ENCODE results near the gene RAE1.

RAE1 gene

GRCh38 chr20:57401565-57401918 is 50.5 kb downstream of the RAE1 start:
- no peak for DNase-seq

DNA sequence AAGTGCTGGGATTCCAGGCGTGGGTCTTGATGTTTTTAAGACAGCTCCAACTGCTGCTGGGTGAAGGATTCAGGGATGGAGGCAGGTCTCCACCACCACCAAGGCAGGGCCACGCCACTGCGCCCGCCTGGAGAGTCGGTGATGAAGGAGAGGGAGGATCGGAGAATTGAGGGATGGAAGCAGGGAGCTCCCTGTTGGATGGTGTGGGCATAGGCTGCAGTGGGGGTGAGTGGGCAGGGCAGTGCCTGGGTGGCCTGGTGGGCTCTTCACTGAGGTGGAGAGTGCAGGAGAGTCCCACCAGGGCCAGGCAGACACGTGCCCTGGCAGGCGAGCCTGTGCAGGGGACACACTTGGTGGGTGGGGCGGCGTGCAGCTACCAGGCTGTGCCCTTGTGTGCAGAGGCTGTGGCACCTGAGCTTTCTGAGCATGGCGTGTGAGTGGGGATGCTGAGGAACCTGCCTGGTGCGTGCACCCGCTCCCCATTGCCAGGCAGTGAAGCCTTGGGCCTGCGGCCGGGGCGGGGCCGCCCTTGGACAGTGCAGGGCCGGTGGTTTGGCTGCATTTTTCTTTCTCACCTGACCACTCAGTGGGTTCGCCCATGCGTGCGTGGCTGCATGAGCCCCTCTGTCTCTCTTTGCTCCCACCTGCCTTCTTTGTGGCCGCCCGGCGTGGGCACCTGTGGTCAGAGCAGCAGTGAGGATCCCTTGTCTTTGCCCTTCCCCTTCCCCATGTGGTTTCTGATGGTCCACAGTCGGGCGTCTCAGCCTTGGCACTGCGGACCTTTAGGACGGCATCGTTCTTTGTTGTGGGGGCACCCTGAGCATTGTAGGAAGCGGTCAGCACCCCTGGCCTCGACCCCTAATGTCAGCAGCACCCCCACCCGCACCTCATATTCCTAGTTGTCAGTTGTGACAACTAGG is 51.4 kb downstream of the RAE1 start:
- DNase-seq, result no peak

GRCh38 chr20:57403216-57403615 is 52.2 kb downstream of the RAE1 start:
- no peak for DNase-seq

DNA sequence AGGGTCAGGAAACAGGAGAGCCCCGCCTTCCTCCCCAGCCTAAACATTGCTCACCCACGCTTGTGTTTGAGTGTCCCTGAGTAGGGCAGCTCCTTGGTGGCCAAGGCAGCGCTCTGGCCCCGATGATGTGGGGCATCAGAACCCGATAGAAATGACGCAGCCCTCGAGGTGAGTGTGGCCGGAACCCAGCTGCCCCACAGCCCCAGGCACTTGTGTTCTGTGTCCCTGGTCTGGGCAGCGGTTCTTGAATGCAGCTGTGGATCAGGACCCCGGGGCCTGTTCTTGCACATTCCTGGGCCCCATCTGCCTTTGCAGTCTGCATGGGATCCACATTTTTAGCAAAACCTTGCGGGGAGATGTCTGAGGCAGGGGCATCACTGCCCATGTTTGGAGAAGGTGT is 53.0 kb downstream of the RAE1 start:
- DNase-seq, result no peak

GRCh38 chr20:57404419-57405072 is 53.5 kb downstream of the RAE1 start:
- no peak for DNase-seq

DNA sequence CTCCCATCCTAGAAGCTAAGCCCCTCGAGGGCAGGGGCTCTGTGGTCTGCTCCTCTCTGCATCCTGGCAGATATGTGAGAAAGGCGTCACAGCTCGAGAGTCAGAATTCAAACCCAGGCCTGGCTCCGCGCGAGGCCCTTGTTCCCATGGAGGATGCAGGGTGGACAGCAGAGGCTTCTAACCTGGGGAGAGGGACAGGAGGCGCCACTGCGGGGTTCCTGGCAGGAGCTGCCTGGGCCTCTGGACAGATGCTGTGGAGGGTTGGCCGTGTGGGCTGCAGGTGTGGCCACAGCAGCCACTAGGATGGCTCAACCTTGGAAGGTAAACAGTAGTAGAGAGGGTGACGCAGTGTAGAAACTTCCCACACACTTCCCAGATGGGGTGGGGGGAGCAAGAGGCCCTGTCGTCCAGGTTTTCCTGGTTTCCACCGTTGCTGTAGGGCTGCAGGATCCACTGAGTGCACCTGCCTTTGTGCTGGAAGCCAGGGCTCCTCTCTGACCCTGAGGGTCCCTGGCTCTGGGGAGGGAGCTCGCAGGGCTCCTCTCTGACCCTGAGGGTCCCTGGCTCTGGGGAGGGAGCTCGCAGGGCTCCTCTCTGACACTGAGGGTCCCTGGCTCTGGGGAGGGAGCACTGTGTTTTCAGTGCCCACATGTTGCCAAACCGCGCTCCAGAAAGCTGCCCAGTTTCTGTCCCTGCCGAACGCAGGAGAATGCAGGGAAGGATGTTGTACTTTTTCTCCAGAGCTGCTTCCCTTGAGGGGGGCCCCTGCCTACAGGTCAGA is 54.4 kb downstream of the RAE1 start:
- no peak for DNase-seq

DNA sequence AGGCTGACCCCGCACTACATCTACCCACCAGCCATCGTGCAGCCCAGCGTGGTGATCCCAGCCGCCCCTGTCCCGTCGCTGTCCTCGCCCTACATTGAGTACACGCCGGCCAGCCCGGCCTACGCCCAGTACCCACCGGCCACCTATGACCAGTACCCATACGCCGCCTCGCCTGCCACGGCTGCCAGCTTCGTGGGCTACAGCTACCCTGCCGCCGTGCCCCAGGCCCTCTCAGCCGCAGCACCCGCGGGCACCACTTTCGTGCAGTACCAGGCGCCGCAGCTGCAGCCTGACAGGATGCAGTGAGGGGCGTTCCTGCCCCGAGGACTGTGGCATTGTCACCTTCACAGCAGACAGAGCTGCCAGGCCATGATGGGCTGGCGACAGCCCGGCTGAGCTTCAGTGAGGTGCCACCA is 56.5 kb downstream of the RAE1 start:
- DNase-seq, result no peak

GRCh38 chr20:57408131-57408530 is 57.1 kb downstream of the RAE1 start:
- no peak for DNase-seq

DNA sequence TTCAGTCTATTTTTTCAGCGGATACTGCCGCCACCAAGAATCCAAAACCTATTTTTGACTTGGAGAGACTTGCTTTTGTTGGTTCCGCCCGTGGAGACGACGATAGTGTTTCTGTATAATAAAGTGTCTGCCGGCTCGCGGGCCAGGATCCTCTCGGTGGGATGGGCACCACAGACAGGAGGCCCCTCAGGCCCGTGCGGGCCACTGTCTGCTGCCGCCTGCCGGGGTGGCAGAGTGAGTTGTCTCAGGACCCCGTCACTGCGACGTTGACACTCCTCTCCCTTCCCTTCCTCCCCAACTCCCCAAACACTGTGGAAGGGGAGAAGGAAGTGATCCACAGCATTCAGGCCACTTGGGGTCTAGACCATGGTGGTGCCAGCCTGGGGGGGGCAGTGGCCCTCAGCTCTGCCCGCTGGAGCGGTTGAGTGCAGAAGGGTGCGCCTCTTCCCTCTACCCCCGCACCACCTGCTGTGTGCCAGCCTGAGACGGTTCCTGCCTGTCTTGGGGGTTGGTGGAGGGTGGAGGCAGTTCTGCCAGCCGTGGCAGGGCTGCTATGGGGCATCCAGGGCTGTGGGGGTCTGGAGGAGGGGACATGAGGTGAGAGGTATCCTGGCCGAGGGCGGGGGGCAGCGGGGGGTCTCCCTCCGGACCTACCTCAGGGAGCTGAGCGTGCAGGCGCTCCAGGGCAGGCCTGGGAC is 57.6 kb downstream of the RAE1 start:
- DNase-seq, result no peak

- DNase-seq, result no peak
Measured at GRCh38 chr20:57409316-57409671, 58.2 kb downstream of the RAE1 start.

DNA sequence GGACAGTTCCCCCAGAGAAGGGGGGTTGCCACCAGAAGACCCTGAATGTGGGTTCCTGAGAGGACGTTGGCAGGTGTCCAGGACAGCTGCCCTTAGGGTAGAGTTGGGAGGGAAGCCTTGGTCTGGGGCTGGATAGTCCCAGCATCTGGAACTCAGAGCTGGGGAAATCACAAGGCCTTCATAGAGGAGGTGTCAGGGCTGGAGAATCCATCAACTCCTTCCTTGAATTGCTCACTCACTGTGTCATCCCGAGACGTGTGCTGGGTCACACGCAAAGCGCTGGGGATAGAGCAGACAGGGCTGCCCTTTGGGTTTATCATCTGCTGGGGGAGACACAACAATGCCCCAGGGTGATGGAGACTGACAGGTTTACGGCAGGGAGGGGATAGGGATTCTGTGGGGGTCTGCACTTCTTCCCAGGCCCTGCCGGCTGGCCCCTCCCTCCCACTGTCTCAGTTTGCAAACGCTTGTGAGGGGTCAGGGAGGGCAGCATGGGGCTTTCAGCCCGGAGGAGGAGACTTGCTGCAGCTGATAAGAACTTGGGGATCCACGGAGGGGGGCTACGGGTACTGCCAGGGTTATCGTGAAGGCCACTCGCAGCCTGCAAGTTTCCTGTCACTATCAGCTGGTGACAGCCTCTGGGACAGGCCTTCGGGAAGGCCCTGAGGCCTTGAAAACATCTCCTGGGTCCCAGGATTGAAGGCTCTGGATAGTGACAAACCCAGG is 58.8 kb downstream of the RAE1 start:
- peak; percentile 69 for DNase-seq

DNA sequence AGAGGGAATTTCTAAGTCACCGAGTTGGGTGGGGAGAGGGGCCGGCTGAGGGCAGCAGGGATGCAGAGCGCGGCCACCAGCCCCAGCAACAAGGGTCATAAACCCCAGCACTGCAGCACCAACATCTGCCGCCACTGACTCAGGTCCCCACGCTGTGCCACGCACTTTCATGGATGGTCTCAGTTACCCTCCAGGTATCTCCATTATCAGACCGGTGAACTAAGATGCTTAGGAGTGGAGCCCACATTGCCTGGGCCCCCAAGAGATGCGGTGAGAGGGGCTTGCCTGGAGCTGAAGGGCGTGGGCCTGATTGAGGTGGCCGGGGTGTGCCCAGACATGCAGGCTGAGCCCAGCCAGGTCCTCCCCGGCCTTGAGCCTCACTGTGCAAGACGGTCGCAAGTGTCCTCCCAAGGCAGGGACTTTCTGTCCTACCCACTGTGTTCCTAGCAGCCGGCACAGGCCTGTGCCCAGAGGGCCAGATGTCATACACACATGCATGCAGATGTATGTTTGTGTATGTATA is 59.4 kb downstream of the RAE1 start:
- no peak for DNase-seq

DNA sequence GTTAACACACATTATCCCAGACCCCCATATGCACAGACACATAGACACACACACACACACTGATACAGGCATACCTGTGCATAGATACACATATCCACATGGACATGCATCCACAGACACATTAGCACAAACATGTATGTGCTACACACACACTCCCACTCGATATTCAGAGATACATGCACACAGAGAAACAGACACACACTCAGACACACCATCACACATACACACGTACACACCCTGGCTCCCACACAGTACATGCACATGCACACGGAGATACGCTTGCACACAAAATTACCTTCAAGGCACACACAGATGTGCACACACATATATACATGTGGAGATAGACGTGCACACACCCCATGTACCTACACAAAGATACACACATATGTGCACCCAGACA is 59.9 kb downstream of the RAE1 start:
- DNase-seq, result no peak

DNA sequence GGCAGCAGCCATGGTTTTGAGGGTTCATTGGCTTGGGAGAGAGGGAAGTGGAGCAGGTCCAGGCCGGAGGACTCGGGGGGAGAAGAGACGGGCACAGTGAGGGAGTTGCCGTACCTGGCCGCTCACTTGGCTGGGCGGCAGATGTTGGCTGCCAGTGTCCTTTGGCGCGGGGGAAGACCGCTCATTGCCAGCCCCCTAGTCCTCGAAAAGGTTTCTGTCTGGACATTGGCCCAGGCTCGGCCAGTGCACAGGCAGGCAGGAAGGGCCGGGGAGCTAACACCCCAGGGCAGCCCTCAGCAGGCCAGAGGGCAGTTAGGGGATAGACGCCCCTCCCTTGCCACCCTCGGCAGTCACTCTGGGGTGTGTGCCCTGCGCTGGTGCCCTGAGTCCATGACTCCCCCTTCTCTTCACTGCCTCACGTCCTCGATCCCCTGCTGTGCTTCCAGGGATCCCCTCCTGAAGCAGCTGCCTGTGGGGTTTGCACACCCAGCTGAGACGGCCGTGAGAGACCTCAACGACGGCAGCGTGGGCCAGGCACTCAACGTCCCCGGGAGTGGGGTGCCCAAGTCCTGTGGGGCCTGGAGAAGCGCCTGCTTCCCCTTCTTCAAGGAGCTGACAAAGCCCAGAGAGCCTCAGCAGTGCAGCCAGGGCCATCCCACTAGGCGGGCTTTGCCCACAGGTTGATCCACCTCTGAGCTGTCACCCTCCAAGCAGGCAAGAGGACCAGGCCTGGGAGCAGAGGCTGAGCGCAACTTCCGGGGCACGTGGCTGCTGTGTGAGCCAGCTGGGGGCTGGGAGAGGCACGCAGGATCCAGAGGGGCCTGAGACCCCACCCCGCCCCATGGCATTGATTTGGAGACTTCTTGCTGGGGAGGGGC is 60.6 kb downstream of the RAE1 start:
- DNase-seq, result no peak

- DNase-seq, result no peak
Measured at GRCh38 chr20:57412347-57413029, 61.4 kb downstream of the RAE1 start.

DNA sequence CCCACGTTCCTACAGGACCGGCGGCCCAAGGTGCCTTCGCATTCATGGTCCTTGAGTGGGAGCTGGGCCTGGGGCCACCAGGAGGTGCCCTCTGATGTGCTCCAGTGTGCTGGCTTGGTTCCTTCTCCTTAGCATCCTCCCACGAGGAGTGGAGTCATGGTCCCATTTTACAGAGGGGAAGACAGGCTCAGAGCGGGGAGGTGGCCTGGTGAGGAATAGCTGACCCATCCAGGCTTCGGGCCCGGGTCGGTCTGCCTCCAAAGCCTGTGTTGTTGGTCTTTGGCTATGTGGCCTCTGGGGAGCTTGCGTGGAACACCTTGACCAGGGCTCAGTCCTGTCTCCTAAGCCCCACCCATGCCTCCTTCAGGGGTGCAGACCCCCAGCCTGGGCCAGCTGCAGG is 62.9 kb downstream of the RAE1 start:
- DNase-seq, result no peak

DNA sequence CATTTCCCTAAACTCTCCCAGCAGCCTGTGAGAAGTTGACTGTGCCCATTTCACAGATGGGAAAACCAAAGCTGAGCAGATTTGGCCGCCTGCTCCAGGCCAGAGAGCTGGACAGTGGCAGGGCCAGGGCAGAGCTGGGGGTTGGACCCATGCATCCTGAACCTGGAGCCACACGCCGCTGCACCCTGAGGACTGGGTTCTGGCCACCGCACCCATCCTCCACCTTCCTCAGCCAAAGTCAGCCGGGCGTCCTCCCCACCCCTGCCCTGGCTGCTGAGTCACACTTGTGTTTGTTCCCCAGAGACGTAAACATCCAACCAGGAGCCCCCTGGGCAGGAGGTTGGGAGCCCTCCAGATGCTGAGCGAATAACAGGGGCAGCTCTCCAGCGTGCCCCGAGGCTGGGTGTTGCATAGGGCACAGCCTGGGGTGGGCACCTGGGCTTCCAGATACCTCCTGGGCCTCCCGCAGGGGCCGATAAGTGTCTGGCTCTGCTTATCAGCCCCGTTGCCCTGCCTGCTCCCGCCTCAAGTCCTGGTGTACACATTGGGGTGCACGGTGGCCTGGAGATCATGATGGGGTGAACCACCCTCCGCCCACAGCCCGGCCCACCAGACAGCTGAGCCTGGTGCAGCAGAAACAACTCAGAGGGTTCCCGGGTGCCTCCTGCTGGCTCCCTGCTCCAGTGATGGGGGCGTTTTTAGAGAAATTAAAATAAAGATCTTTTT is 64.0 kb downstream of the RAE1 start:
- peak; percentile 72 for DNase-seq

DNA sequence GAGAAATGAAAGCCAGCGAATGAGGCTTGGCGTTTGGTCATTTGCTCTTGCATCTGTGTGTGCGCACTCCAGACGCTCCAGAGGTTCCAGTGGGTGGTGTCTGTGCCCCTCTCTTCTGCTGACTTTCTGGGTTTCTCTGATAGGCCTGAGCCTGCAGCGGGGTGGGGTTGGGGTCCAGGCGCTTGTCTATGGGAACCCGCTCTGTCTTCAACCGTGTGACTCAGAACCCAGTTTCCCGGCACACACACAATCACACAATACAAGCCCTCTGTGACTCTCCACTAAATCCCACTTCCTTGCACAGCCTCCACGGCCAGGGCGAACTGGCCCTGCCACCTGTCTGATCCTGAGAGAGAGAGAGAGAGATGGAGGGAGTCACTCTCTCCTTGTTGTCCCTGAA is 64.7 kb downstream of the RAE1 start:
- no peak for DNase-seq

GRCh38 chr20:57416296-57417022 is 65.4 kb downstream of the RAE1 start:
- DNase-seq, result no peak
